BE2C (cell line): ENCODE measurements around the gene MYO5A.

ENCODE experiments used
- DNase-seq: peaks from one replicate; pipeline ENCODE4 v3.0.0-alpha.2; 2020
- H3K27me3 ChIP-seq: fragments of 250-450 bp; sonication (Bioruptor Pico); 2 replicates; pipeline ENCODE4 v1.5.1; 2020; ENCODE audit warnings: mild to moderate bottlenecking
- H3K36me3 ChIP-seq: fragments of 250-450 bp; sonication (Bioruptor Pico); 2 replicates; pipeline ENCODE4 v1.5.1; 2020; ENCODE audit warnings: mild to moderate bottlenecking
- H3K4me1 ChIP-seq: fragments of 250-450 bp; sonication (Bioruptor Pico); 2 replicates; pipeline ENCODE4 v1.5.1; 2020
- H3K4me3 ChIP-seq: 2 replicates; pipeline ENCODE4 v1.5.1; 2011; ENCODE audit warnings: low read depth, low read length
- H3K9me3 ChIP-seq: fragments of 250-450 bp; sonication (Bioruptor Pico); 2 replicates; pipeline ENCODE4 v1.5.1; 2020
- CTCF ChIP-seq: IDR thresholded peaks from 2 replicates; pipeline ENCODE4 v1.5.1; 2012; ENCODE audit warnings: mild to moderate bottlenecking, low read depth, low read length

MYO5A gene

GRCh38 chr15:52278636-52279367, 249.9 kb downstream of the MYO5A start:
- no peak for TF ChIP-seq CTCF
- no peak for DNase-seq
- no peaks in the 10 kb centered on the region for H3K4me1 ChIP-seq
- H3K4me3 ChIP-seq = no peak overlapping the region
- no peaks in the 10 kb centered on the region for H3K9me3 ChIP-seq
- no peaks in the 10 kb centered on the region for H3K36me3 ChIP-seq
- peaks cover 14% of the 10 kb centered on the region for H3K27me3 ChIP-seq

DNA sequence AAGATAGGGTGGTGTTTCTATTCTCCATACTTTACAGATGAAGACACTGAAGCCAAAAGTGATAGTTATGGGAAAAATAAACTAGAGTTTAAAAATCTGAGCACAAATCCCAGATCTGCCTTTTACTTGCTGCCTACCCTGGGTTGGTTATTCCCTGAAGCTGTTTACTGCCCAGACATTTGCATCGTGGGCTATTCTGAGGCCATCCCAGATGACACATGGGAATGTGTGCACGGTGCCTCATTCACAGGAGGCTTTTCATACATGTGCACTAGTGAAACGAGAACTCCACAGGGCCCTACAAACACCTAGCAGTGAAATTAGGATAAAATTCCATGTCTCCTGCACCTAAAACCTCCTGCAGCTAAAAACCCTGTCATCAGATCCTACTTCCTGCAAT, 250.5 kb downstream of the MYO5A start:
- Histone ChIP-seq H3K9me3 (no peaks in the 10 kb centered on the region), H3K4me3 (no peak overlapping the region), H3K36me3 (no peaks in the 10 kb centered on the region), H3K27me3 (peaks cover 17% of the 10 kb centered on the region), H3K4me1 (no peaks in the 10 kb centered on the region)
- no peak for TF ChIP-seq CTCF
- no peak for DNase-seq

DNA sequence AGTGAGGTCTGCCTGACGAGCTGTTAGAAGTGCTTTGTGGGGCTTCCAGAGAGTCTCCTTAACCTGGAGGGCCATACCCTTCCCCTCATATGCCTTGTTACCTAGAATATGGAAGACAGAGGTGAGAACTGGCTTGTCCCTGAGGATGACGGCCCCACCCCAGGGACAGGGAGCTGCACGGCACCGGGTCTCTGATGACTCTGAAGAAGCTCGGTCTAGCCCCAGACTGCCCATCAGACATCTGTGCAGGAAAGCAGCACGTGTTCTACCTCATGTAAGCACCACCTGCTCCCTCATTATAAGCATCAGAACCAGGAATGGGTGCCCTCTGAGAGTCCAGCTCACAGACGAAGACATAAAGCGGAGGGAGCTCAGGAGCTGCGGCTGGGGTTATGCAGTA, 251.1 kb downstream of the MYO5A start:
- no peak for DNase-seq
- TF ChIP-seq CTCF = no peak
- H3K36me3 ChIP-seq = no peaks in the 10 kb centered on the region

GRCh38 chr15:52276256-52276770, 252.4 kb downstream of the MYO5A start:
- H3K36me3 ChIP-seq = no peaks in the 10 kb centered on the region
- no peak for DNase-seq
- H3K9me3 ChIP-seq = no peaks in the 10 kb centered on the region
- H3K4me1 ChIP-seq = no peaks in the 10 kb centered on the region
- H3K27me3 ChIP-seq = peaks cover 27% of the 10 kb centered on the region
- H3K4me3 ChIP-seq = no peak overlapping the region
- TF ChIP-seq CTCF = no peak

More for the DNA sequence above, 251.1 kb downstream of the MYO5A start:
- Histone ChIP-seq H3K9me3 (no peaks in the 10 kb centered on the region), H3K27me3 (peaks cover 22% of the 10 kb centered on the region), H3K4me3 (no peak overlapping the region), H3K4me1 (no peaks in the 10 kb centered on the region)

GRCh38 chr15:52263563-52264282, 265.0 kb downstream of the MYO5A start:
- Histone ChIP-seq H3K27me3 (no peaks in the 10 kb centered on the region), H3K4me3 (no peak overlapping the region), H3K9me3 (no peaks in the 10 kb centered on the region), H3K36me3 (no peaks in the 10 kb centered on the region), H3K4me1 (no peaks in the 10 kb centered on the region)
- TF ChIP-seq CTCF = no peak
- DNase-seq = no peak

GRCh38 chr15:52262364-52262763, 266.3 kb downstream of the MYO5A start:
- no peak overlapping the region for H3K4me3 ChIP-seq
- H3K27me3 ChIP-seq = no peaks in the 10 kb centered on the region
- no peaks in the 10 kb centered on the region for H3K9me3 ChIP-seq
- no peaks in the 10 kb centered on the region for H3K36me3 ChIP-seq
- TF ChIP-seq CTCF = no peak
- no peaks in the 10 kb centered on the region for H3K4me1 ChIP-seq
- no peak for DNase-seq
